Bone marrow (tissue), 2 donors: ENCODE measurements around the gene TNFRSF1B.
A peak's percentile ranks its signal among the peaks of the same experiment; 100 is the strongest.

ENCODE experiments used
- DNase-seq, 2 donors: peaks; one replicate each; lab custom pipeline; 2025; lab: John Stamatoyannopoulos, UW

Gene TNFRSF1B

DNA sequence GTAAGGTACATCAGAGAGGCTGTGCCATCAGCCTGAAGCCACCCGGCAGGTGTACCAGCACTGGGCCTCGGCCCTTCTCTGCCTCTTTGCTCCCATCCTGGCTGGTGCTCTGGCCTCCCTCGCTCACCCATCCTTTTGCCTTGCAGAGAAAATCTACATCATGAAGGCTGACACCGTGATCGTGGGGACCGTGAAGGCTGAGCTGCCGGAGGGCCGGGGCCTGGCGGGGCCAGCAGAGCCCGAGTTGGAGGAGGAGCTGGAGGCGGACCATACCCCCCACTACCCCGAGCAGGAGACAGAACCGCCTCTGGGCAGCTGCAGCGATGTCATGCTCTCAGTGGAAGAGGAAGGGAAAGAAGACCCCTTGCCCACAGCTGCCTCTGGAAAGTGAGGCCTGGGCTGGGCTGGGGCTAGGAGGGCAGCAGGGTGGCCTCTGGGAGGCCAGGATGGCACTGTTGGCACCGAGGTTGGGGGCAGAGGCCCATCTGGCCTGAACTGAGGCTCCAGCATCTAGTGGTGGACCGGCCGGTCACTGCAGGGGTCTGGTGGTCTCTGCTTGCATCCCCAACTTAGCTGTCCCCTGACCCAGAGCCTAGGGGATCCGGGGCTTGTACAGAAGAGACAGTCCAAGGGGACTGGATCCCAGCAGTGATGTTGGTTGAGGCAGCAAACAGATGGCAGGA, 24.5 kb upstream of the TNFRSF1B start:
- no peak for DNase-seq

DNA sequence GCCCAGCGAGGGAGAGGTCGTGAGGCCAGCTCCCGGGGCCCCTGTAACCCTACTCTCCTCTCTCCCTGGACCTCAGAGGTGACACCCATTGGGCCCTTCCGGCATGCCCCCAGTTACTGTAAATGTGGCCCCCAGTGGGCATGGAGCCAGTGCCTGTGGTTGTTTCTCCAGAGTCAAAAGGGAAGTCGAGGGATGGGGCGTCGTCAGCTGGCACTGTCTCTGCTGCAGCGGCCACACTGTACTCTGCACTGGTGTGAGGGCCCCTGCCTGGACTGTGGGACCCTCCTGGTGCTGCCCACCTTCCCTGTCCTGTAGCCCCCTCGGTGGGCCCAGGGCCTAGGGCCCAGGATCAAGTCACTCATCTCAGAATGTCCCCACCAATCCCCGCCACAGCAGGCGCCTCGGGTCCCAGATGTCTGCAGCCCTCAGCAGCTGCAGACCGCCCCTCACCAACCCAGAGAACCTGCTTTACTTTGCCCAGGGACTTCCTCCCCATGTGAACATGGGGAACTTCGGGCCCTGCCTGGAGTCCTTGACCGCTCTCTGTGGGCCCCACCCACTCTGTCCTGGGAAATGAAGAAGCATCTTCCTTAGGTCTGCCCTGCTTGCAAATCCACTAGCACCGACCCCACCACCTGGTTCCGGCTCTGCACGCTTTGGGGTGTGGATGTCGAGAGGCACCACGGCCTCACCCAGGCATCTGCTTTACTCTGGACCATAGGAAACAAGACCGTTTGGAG, 23.7 kb upstream of the TNFRSF1B start:
- peak in 1 of 2 donors; percentile 86 for DNase-seq

DNA sequence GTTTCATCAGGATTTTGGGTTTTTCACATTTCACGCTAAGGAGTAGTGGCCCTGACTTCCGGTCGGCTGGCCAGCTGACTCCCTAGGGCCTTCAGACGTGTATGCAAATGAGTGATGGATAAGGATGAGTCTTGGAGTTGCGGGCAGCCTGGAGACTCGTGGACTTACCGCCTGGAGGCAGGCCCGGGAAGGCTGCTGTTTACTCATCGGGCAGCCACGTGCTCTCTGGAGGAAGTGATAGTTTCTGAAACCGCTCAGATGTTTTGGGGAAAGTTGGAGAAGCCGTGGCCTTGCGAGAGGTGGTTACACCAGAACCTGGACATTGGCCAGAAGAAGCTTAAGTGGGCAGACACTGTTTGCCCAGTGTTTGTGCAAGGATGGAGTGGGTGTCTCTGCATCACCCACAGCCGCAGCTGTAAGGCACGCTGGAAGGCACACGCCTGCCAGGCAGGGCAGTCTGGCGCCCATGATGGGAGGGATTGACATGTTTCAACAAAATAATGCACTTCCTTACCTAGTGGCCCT, 23.1 kb upstream of the TNFRSF1B start:
- DNase-seq, result peak; percentile 42 to 86

DNA sequence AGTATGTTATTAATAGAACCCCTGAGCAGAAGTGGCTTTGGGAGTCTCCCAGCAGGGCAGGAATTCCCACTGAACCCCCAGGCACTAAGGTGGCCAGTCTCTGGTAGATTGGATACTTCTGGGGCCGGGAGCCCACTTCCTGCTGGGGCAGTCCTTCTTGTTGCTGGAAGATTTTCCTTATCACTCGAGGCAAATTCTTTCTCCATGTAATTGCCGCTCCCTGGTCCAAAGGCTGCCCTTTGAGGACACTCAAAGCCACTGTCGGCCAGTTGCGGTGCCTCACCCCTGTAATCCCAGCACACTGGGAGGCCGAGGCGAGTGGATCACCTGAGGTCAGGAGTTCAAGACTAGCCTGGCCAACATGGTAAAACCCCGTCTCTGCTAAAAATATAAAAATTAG, 22.6 kb upstream of the TNFRSF1B start:
- DNase-seq, result no peak

DNA sequence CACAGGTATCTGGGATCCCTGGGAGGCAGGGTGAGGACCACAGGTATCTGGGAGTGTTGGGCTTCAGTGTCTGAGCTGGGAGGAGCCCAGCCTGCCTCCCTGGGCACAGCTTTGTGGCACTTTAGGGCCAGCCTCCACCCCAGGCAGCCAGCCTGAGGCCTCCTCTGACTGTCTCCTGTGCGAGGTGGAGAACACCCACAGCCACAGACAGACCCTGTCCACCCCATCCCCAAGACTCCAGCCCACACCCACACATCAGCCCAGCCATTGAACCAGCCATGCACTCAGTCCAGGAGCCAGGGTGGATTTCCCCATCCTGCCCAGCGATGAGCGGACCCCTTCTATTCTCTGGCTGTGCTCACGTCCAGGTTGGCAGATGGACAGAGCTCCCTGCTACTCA, 21.8 kb upstream of the TNFRSF1B start:
- no peak for DNase-seq

DNA sequence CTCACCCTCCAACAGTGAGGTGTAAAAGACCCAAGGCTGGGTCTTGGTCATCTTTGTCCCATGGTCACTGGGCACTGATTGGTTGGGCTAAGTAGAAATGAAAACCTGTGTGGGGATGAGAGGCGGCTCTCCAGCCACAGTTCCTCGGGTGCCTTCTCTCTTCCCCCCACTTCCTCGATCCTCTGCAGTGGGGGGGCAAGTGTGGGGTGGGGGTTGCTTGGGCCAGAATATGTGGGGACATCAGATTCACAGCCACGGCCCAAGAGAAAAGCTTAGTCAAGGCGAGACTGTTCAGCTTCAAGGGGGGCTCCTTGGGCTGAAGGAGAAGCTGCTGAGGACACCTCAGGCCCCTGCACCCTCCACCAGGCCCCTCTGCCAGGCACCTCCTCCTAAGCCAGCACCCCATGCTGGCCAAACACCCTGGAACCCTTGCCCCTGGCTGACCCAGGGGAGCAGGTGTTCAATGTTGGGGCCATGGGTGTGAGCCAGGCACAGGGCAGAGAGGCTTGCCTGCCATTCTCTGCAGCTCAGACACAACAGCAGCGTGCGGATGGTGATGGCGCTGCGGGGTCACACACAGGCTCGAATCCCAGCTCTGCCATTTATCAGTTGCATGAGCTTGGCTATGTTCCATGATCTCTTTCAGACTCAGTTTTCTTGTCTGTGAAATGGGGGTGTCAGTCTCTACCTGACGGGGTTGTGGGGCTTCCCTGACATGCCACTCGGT, 21.0 kb upstream of the TNFRSF1B start:
- DNase-seq, result no peak

DNA sequence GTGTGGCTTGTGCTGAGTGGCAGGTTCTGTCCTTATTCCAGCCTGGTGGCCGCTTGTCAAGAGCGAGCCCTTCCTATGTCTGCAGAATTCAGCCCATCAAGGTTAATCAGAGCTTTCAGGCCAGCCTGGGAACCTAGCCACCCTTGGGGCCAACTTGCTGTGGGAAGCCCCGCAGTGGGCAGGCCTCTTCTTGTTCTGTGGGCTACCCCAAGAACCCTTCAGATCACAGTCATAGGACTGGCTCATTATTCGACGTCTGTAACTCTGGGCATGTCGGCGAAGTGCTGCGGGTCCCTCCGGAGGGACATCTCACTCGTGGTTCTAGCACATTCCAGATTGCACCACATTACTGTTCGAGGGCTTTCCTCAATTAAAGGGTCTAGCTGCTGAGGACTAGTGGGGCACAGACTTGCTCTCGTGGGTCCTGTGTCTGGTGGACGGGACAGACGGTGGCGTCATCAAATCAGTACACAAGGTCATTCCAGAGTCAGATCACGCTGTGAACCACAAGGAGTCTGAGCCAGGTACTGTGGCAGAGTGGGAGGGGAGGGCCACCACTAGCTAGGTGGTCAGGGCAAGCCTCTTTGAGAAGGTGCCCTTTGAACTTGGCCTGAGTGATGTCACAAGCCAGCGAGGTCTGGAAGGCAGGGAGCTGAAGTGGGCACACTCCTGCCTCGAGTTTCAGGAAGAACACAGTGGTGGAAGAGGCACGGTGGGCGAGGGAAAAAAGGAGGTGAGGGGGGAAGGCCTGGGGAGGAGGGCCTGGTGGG, 20.3 kb upstream of the TNFRSF1B start:
- DNase-seq, result no peak

DNA sequence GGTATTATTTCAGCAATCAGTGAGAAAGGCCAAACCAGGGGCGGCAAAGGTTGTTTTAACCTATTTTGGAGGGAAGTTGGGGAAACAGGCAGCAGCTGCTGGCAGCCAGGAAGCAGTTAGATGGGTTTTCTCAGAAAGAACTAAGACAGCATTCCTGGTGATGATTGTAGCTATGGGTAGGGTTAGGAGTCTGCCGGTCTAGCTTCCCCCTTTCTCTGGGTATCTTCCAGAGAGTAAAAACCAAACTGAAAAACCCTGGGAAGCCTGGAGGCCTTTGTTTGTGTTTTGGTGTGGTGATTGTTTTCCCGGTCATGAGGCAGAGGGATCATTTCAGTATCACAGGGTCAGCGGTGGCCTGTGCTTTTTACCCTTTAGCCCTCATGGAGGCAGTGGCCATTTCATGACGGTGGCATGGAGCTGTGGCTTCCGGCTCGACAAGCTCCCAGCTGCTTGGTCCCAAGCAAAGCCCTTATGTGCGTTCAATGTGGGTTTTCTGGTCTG, 19.5 kb upstream of the TNFRSF1B start:
- peak in 1 of 2 donors; percentile 28 for DNase-seq

DNA sequence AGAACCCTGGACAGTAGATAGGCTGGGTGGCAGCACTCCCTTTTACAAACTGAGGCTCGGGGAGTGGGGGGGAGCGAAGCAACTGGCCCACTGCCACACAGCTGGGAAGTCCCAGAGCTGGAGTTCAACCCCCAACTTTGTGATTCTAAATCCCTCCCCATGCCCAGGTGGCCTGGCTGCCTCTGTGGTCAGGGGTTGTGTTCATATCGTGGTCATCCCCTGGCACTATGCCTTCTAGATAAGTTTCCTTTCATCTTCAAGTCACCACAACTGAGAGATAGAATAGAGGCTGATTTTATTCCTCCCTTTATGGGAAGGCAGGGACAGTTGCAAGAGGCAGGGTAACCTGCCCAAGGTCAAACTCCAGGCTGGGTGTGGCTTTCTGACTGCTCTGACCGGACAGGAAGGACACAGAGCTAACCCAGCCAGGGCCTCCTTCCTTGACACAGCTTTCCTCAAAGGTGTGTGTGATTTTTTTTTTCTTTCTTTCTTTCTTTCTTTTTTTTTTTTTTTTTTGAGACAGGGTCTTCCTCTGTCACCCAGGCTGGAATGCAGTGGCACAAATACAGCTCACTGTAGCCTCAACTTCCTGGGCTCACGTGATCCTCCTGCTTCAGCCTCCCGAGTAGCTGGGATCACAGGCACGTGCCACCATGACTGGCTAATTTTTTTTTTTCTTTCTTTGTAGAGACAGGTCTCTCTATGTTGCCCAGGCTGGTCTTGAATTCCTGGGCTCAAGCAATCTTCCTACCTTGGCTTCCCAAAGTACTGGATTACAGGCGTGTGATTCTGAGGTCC, 18.4 kb upstream of the TNFRSF1B start:
- no peak for DNase-seq

DNA sequence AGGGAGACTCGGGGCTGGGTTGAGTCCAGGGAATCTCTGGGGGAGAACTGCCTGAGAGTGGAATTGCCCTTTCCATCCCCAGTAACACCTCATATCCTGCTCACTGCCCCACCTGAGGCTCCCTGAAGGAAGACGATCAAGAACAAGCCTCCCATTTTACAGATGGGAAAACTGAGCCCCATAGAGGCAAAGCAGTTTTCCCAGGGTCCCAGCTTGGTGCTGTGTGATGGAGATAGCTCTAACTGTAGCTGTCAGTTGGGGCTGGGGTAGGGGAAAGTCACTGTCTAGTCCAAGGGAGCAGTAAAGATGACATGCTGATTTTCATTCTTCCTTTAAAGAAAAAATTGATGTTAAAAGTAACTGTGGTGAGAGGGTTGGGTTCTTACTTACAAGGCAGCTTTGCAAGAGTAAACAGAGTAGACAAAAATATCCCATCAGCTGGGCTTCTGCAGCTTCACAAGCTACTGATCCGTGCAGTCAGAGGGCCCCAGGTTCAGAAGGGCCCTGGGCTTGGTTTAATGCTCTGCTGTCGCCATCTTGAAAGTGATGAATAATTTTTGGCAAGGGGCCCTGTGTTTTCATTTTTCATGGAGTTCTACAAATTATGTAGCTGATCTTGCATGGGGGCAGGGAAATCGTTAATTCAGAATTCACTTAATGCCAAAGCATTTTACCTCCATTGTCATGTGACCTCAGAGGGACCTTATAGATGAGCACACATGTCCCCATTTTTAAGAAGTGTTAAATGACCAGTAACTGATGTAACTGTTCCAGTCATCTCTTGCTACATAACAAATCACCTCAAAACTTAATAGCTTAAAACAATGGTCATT, 17.6 kb upstream of the TNFRSF1B start:
- DNase-seq, result no peak

DNA sequence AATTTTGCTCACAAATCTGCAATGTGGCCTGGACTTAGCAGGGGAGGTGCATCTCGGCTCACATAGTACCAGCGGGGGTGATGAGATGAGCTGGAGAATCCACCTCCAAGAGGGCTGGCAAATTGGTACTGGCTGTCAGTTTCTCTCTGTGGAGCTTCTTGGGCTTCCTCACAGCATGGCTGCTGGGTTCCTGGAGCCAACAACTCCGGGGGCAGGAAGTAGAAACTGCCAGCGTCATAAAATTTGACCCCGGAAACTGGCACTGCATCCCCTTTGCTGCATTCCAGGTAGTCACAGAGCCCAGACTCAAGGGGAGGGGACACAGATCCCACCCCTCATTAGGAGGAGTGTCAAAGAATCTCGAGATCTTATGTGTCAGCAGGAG, 17.0 kb upstream of the TNFRSF1B start:
- no peak for DNase-seq

DNA sequence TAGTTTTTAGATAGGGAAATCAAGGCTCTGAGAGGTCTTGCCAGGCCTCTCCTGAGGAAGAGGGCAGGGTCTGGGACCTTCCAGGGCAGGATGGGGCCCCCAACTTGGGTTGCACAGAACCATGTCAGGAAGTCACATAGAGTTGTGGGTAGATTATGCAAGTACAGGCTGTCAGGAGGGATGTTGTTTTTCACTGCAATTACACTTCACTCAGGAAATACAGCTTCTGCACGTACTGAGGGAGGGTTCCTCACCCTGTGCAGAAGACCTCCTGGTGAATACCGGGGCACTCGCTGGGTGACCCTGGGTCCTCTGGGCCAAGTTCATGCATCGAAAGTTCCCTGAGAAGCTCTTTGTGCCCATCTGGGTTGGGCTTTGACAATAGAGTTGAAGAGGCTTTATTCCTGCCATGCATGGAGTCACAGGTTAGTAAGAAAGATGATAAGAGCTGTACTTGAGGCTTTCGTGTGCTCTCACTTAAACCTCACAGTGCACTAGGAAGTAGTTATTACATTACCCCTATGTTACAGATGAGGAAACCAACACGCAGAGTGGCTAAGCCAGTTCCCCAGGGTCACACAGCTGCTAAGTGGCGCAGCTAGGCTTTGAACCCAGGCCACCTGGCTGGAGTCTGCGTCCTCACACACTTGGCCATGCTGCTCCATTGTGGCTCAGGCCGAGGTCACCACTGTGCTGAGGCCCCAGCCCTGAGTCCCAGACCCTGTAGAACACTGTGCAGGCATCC, 16.2 kb upstream of the TNFRSF1B start:
- DNase-seq, result peak; percentile 27 to 34

DNA sequence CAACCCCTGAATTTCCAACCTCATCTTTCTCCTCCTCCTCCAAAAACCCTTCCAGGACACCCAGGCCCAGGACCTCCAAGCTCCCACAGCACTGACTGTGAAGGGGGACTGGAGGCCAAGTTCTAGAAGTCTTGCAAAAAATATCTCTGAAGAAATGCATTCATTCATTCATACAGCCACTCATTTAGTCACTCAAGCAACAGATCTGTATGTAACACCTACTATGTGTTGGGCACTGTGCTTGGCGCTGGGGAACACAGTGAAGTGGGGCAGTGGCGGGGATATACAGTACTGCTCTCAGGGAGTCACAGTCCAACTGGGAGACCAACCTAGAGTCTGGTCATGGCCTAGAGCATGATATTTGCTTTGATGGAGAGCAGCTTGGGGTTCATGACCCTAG, 15.3 kb upstream of the TNFRSF1B start:
- DNase-seq, result no peak

DNA sequence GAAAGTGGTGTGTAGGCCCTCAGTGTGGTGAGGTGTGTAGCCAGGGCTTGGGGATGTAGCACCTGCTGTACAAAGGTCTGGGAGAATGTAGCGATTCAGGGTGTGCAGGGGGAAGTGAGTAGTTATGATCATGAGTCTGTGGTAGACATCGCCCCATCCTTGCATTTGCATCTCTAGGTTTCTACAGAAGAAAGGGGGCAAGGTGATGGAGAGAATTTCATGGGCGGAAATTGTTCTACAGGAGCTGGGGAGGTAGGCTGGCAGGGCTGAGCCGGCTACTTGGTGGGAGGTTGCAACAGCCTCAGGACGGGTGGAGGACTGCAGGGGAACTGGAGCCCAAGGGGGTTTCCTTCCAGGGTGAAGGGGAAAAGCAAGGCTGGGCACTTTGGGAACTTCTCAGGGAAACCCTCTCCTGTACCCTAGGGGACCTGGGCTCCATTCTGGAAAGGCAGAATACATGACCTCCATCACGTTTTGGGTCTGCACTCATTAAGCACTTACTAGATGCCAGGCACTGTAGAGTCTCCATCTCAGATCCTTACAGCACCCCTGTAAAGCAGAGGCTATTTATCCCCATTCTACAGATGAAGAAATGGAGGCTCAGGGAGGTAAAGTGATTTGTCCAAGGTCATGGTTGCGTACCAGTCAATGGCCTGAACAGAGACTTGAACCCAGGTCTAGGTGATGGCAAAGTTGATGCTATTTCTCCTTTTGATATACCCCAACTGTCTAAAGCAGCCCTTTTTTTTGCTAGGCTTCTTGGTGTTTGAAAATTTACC, 14.5 kb upstream of the TNFRSF1B start:
- no peak for DNase-seq

DNA sequence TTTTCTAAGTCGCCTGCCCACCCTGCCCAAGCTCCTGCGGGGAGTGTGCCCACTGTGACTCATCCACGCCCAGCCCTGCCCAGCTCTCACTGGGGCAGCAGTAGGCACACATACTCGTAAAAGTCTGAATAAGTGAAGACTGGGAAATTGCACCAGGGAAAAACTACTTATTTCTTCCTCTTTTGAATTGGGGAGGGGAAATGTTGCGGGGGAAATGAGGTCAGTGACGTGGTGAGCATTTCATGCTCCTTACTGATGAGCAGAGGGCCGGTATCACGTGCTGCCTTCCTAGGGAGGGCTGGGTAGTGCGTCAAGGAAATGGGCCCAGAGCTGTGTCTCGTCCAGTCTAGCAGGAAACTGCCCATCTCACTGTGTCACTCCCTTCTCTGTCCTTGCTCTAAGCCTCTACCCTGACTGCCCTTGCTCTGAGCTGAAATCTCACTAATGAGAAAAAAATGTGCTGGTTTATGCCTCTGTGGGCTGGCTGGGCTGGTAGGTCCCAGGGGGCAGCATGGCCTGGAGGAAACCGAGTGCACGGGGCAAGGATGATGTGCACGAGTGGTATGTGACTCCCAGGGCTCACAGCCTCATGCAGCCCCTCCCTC, 13.5 kb upstream of the TNFRSF1B start:
- DNase-seq, result peak; percentile 74 to 80

DNA sequence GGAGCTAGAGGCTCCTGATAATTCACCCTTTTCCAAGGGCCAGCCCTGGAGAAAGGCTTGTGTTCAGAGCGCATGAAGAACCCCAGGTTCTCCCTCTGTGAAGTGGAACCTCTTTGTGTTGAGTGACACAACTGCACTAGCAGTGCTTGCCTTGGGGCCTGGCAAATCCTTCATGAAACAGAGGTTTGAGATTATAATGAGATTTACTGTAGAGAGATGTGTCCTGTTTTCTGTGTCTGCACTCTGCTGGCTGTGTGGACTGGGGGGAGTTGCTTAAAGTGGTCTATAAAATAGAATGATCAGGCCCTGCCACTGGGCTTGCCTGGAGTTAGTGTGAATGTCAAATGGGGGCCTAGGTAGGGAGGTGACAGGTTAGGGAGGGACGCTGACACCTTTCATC, 11.5 kb upstream of the TNFRSF1B start:
- no peak for DNase-seq

DNA sequence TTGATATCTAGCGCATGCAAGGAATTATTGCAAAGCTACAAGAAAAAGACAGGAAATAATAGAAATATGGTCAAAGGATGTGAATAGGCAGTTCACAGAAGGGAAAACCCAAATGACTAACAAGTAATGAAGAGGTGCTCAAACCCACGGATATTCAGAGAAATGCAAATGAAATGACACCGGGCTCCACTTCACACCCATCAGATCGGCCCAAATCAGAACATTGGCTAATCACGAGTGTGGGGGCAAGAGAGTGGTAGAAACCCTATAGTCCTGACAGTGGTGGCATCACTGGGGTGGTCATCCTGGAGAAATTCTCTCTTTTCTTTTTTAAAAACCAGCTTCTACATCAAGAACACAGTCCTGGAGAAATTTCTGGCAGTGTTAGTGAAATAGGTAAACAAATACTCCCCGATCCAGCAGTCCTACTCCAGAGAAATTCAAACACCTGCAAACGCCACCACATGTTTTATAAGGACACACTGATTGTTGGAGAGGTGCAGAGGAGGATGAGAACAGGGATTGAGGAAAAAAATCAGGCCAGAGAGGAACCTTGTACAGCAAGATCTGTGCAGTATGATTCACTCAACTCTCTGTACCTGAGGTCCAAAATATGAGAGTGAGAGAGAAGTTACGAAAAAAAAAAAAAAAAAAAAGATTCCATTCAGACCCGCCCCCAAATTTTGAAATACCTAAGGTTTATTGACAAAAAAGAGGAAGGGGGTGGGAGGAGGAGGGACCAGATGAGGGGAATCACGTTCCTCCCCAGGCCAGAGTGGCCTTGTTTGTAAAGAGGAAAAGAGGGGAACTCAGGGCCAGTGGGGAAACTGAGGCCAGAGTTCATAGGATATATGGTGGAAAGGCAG, 9.2 kb upstream of the TNFRSF1B start:
- DNase-seq, result peak in 1 of 2 donors; percentile 13
